Endothelial cell of umbilical vein (primary cell): ENCODE measurements around the gene PLA2G4B. TPM values are rescaled to one million over a fixed set of nuclear protein-coding genes. Genes with fewer than 3 reads are reported as not detected.

Experiments used
- BruUV-seq: library from RNA; stranded (reverse); fragments of 400-500 nt; replicated peaks from 2 replicates; lab custom pipeline; 2021; lab: Mats Ljungman, UMichigan
- CTCF ChIA-PET: fragments of 300-600, 350-600 bp; sonication (Branson Sonifier 250); formaldehyde crosslinking; loops from one replicate; lab custom pipeline; 2021; ENCODE audit warnings: antibody characterized with exemption, inconsistent platforms; lab: Charles Lee
- POLR2A ChIA-PET: fragments of 300-600, 350-600 bp; sonication (Branson Sonifier 250); formaldehyde crosslinking; loops from one replicate; lab custom pipeline; 2021; ENCODE audit warnings: antibody characterized with exemption, inconsistent platforms; lab: Charles Lee
- DNase-seq: peaks from one replicate; pipeline ENCODE4 v3.0.0-alpha.2; 2011; ENCODE audit warnings: low read depth, low spot score
- FAIRE-seq: peaks from 2 replicates; lab custom pipeline; 2011; peaks lifted over from hg19 to GRCh38; lab: Jason Lieb, UNC
- H2AFZ ChIP-seq: 2 replicates; pipeline ENCODE4 v1.6.0; 2012; ENCODE audit warnings: low read depth, low read length, control low read depth, inconsistent platforms
- H3K27ac ChIP-seq: 2 replicates; pipeline ENCODE4 v1.5.1; 2011; ENCODE audit warnings: low read depth, mild to moderate bottlenecking, control low read depth, low read length, moderate library complexity; ENCODE audit not compliant: insufficient read depth
- H3K27me3 ChIP-seq, 2 experiments: 2 replicates each; pipeline versions ENCODE4 v1.6.0 to v1.6.1; 2011; ENCODE audit warnings: low read length in 2 of 2, mixed read lengths in 1 of 2; ENCODE audit not compliant: control insufficient read depth in 2 of 2, insufficient read depth in 2 of 2
- H3K36me3 ChIP-seq, 2 experiments: 2 replicates in 1 of 2; 3 replicates in 1 of 2; pipeline ENCODE4 v1.5.1; 2011; ENCODE audit warnings: low read length in 2 of 2, mild to moderate bottlenecking in 1 of 2, moderate library complexity in 1 of 2; ENCODE audit not compliant: control insufficient read depth in 2 of 2, insufficient read depth in 2 of 2; ENCODE audit errors: extremely low read depth in 1 of 2
- H3K4me1 ChIP-seq: 3 replicates; pipeline ENCODE4 v1.5.1; 2011; ENCODE audit warnings: mild to moderate bottlenecking, low read length; ENCODE audit not compliant: control insufficient read depth, insufficient read depth; ENCODE audit errors: extremely low read depth
- H3K4me2 ChIP-seq: 2 replicates; pipeline ENCODE4 v1.6.1; 2011; ENCODE audit warnings: low read length, control low read depth, mixed read lengths; ENCODE audit not compliant: insufficient read depth
- H3K4me3 ChIP-seq, 3 experiments: fragments of 200-600 bp in 1 of 3; sonication (generic), shearing (Covaris generic) in 1 of 3; replicated peaks in 1 of 3; 2 replicates each; pipeline ENCODE4 v1.5.1; 2011 to 2016; ENCODE audit warnings: control low read depth in 3 of 3, low read length in 3 of 3, mild to moderate bottlenecking in 2 of 3, inconsistent platforms in 1 of 3, low read depth in 1 of 3, moderate library complexity in 1 of 3; ENCODE audit not compliant: insufficient read depth in 1 of 3
- H3K79me2 ChIP-seq: 2 replicates; pipeline ENCODE4 v1.6.0; 2012; ENCODE audit warnings: low read length, inconsistent platforms; ENCODE audit not compliant: control insufficient read depth, insufficient read depth
- H3K9ac ChIP-seq: replicated peaks from 2 replicates; pipeline ENCODE3; 2011; ENCODE audit warnings: low read length, control low read depth; ENCODE audit not compliant: insufficient read depth; ENCODE audit errors: extremely low read depth
- H3K9me1 ChIP-seq: replicated peaks from 3 replicates; pipeline ENCODE4 v1.6.0; 2011; ENCODE audit warnings: mild to moderate bottlenecking, low read length; ENCODE audit not compliant: control insufficient read depth, insufficient read depth; ENCODE audit errors: extremely low read depth
- H3K9me3 ChIP-seq: replicated peaks from 2 replicates; pipeline ENCODE4 v1.5.1; 2012; ENCODE audit warnings: low read length, inconsistent platforms; ENCODE audit not compliant: control insufficient read depth, insufficient read depth
- H4K20me1 ChIP-seq: replicated peaks from 2 replicates; pipeline ENCODE3; 2011; ENCODE audit warnings: mild to moderate bottlenecking, low read length; ENCODE audit not compliant: control insufficient read depth, insufficient read depth; ENCODE audit errors: extremely low read depth
- CTCF ChIP-seq, 2 donors: IDR thresholded peaks; 1 replicate in 1 of 2; 2 replicates in 1 of 2; pipeline ENCODE4 v1.5.1; 2011; ENCODE audit warnings: low read length in 2 of 2, mild to moderate bottlenecking in 2 of 2, moderate library complexity in 2 of 2, control low read depth in 1 of 2, inconsistent platforms in 1 of 2, low read depth in 1 of 2; ENCODE audit not compliant: insufficient read depth in 1 of 2; ENCODE audit errors: extremely low read depth in 1 of 2
- EZH2 ChIP-seq: IDR thresholded peaks from 2 replicates; pipeline ENCODE4 v1.6.1; 2012; ENCODE audit warnings: borderline replicate concordance, low read depth, mild to moderate bottlenecking, moderate library complexity, low read length, inconsistent platforms; ENCODE audit not compliant: severe bottlenecking
- FOS ChIP-seq: IDR thresholded peaks from 2 replicates; pipeline ENCODE4 v1.6.1; 2011; ENCODE audit warnings: mild to moderate bottlenecking, low read length, moderate library complexity, borderline replicate concordance; ENCODE audit not compliant: insufficient read depth
- GATA2 ChIP-seq: IDR thresholded peaks from 2 replicates; pipeline ENCODE4 v1.7.0; 2011; ENCODE audit warnings: low read depth, mild to moderate bottlenecking, moderate library complexity, mixed read lengths, low read length; ENCODE audit not compliant: insufficient read length, insufficient read depth
- JUN ChIP-seq: IDR thresholded peaks from 2 replicates; pipeline ENCODE4 v1.6.1; 2011; ENCODE audit warnings: borderline replicate concordance, low read depth; ENCODE audit not compliant: insufficient read length, insufficient read depth
- MAX ChIP-seq: IDR thresholded peaks from 2 replicates; pipeline ENCODE4 v1.6.1; 2011; ENCODE audit not compliant: insufficient read depth, insufficient read length
- MYC ChIP-seq: IDR thresholded peaks from one replicate; pipeline ENCODE4 v1.6.1; 2011; ENCODE audit warnings: mild to moderate bottlenecking, low read depth, low read length
- POLR2A ChIP-seq: IDR thresholded peaks from 2 replicates; pipeline ENCODE4 v1.6.1; 2012; ENCODE audit warnings: low read depth, mild to moderate bottlenecking, control low read depth, low read length
- POLR2AphosphoS5 ChIP-seq: IDR thresholded peaks from 2 replicates; pipeline ENCODE4 v1.6.1; 2012; ENCODE audit warnings: low read depth, mild to moderate bottlenecking, control low read depth, low read length, moderate library complexity; ENCODE audit not compliant: insufficient read depth
- dilution Hi-C: fragments of 300-500 bp; cut with MboI; formaldehyde crosslinking; loops from one replicate; pipeline ENCODE4 v1.15.0; 2019; ENCODE audit warnings: low sequenced_read_pairs; ENCODE audit not compliant: extremely low pct_ligation_motif_present
- intact Hi-C: fragments of 100-400 bp; cut with micrococcal nuclease; formaldehyde crosslinking; loops from one replicate; pipeline ENCODE4 v1.10.0; 2022
- polyA plus RNA-seq, 4 experiments: library from polyadenylated mRNA; depleted of rRNA in 3 of 4; stranded (reverse) in 3 of 4; unstranded in 1 of 4; fragments of >200 nt; gene quantifications; 2 replicates each; pipeline versions ENCODE4 v1.2.1 to v1.2.3, GENCODE V29; 2011 to 2012; ENCODE audit warnings: missing spikeins in 1 of 4
- total RNA-seq: library from RNA; stranded (reverse); gene quantifications from 2 replicates; pipeline ENCODE4 v1.2.3, GENCODE V29; 2021

Gene PLA2G4B
- total and polyA plus RNA-seq, 2 donors (not counting 3 experiments of a cell fraction or from before 2014, with no cell fraction given), result 4.0 to 7.9 TPM

- Histone ChIP-seq H3K9ac (peak overlapping the region; percentile 40), H3K4me3 (no peak overlapping the region), H3K4me2 (peak overlapping the region; percentile 9), H3K79me2 (no peaks in the 10 kb centered on the region), H3K36me3 (peaks cover 4 to 18% of the 10 kb centered on the region in 2 experiments), H2AFZ (no peak overlapping the region), H4K20me1 (no peaks in the 10 kb centered on the region), H3K9me1 (no peaks in the 10 kb centered on the region), H3K4me1 (peaks cover 16% of the 10 kb centered on the region), H3K27ac (peak overlapping the region; percentile 73), H3K27me3 (no peaks in the 10 kb centered on the region), H3K9me3 (no peaks in the 10 kb centered on the region)
- TF ChIP-seq EZH2 (no peak), GATA2 (no peak), JUN (peak; percentile 53), POLR2AphosphoS5 (peak; percentile 97), POLR2A (peak; percentile 82), CTCF (IDR thresholded peaks at IDR 0.05; ENCODE audit: extremely low read depth in 1 of 2, insufficient read depth in 1 of 2, low read depth in 1 of 2, low read length in 2 of 2) (peak in 1 of 2 donors; percentile 43), FOS (peak; percentile 85), MAX (no peak), MYC (peak; percentile 66)
- BruUV-seq, result no TSS peak
- ChIA-PET POLR2A (no interaction called here), CTCF (interaction anchor here (0.6 to 2.0 kb wide), 7 partner anchors 8 to 429 kb away, joined by 3 to 27 read pairs (median 3); partner anchors contain the start of gene MAPKBP1)
- FAIRE-seq, result peak; percentile 92
- DNase-seq, result peak; percentile 80
- dilution Hi-C loops (no loop called here), intact Hi-C loops (loop anchor here (2.0 to 5.0 kb wide), 2 partner anchors 68 to 120 kb away; partner anchors contain the start of genes JMJD7 and MAPKBP1)
Observed at GRCh38 chr15:41894791-41895463, 56.3 kb downstream of the PLA2G4B start.
